GM19099 (cell line): Measurements from ENCODE around the gene KITLG.

Source experiments
- POLR2A ChIP-seq: IDR thresholded peaks from 3 replicates; pipeline ENCODE4 v1.6.1; 2011; ENCODE audit warnings: low read depth; ENCODE audit not compliant: insufficient read length; ENCODE audit errors: extremely low read depth

Gene KITLG

GRCh38 chr12:88495031-88495430, 85.2 kb downstream of the KITLG start:
- TF ChIP-seq POLR2A = no peak

- no peak for TF ChIP-seq POLR2A
Measured at GRCh38 chr12:88494520-88494919, 85.8 kb downstream of the KITLG start.

- TF ChIP-seq POLR2A = no peak
Measured at GRCh38 chr12:88493636-88494035, 86.6 kb downstream of the KITLG start.

- TF ChIP-seq POLR2A = no peak
Measured at GRCh38 chr12:88490425-88490824, 89.8 kb downstream of the KITLG start.

GRCh38 chr12:88472775-88473174, 107.5 kb downstream of the KITLG start:
- no peak for TF ChIP-seq POLR2A

- TF ChIP-seq POLR2A = no peak
Measured at GRCh38 chr12:88472248-88472647, 108.0 kb downstream of the KITLG start.

- no peak for TF ChIP-seq POLR2A
Measured at GRCh38 chr12:88471331-88472045, 108.8 kb downstream of the KITLG start.

GRCh38 chr12:88469154-88469553, 111.1 kb downstream of the KITLG start:
- no peak for TF ChIP-seq POLR2A

GRCh38 chr12:88468581-88468980, 111.7 kb downstream of the KITLG start:
- TF ChIP-seq POLR2A = no peak

- TF ChIP-seq POLR2A = no peak
Measured at GRCh38 chr12:88458327-88458726, 121.9 kb downstream of the KITLG start.

GRCh38 chr12:88453323-88453722, 126.9 kb downstream of the KITLG start:
- no peak for TF ChIP-seq POLR2A

- no peak for TF ChIP-seq POLR2A
Measured at GRCh38 chr12:88451205-88451604, 129.1 kb downstream of the KITLG start.

- no peak for TF ChIP-seq POLR2A
Measured at GRCh38 chr12:88450136-88450535, 130.1 kb downstream of the KITLG start.

GRCh38 chr12:88448337-88448915, 131.8 kb downstream of the KITLG start:
- TF ChIP-seq POLR2A = no peak

- no peak for TF ChIP-seq POLR2A
Measured at GRCh38 chr12:88445705-88446394, 134.4 kb downstream of the KITLG start.

- TF ChIP-seq POLR2A = no peak
Measured at GRCh38 chr12:88444481-88444880, 135.8 kb downstream of the KITLG start.
